Psoas muscle (tissue), 8 donors: ENCODE data around the gene SLC16A4. TPM values are rescaled to one million over a fixed set of nuclear protein-coding genes. Genes with fewer than 3 reads are reported as not detected.

ENCODE experiments used
- ATAC-seq, 4 donors: fragments of 200-7000 bp; cut with Tn5 transposase; one replicate each; pipeline ENCODE4 v1.9.1; 2020; ENCODE audit warnings: moderate library complexity in 3 of 4, mild to moderate bottlenecking in 2 of 4
- DNase-seq, 2 donors: peaks; one replicate each; pipeline ENCODE4 v3.0.0-alpha.2; 2020
- H3K27ac ChIP-seq: fragments of 200-600 bp; one replicate; pipeline ENCODE4 v1.8.0; 2022
- H3K27me3 ChIP-seq, 3 donors: fragments of 200-600 bp in 1 of 3; one replicate each; pipeline versions ENCODE4 v1.6.1 to v1.8.0; 2013 to 2022; ENCODE audit warnings: low read length in 2 of 3, mild to moderate bottlenecking in 2 of 3, moderate library complexity in 1 of 3; ENCODE audit not compliant: insufficient read depth in 3 of 3
- H3K36me3 ChIP-seq, 2 donors: fragments of 200-600 bp in 1 of 2; one replicate each; pipeline versions ENCODE4 v1.6.1 to v1.8.0; 2013 to 2022; ENCODE audit warnings: low read depth in 1 of 2, mild to moderate bottlenecking in 1 of 2, moderate library complexity in 1 of 2; ENCODE audit not compliant: insufficient read depth in 1 of 2
- H3K4me1 ChIP-seq: fragments of 200-600 bp; one replicate; pipeline ENCODE4 v1.8.0; 2022
- H3K4me3 ChIP-seq: fragments of 200-600 bp; one replicate; pipeline ENCODE4 v1.8.0; 2022; ENCODE audit warnings: mild to moderate bottlenecking
- H3K9me3 ChIP-seq: fragments of 200-600 bp; one replicate; pipeline ENCODE4 v1.8.0; 2022
- WGBS, 3 donors: extraction: QIAGEN DNeasy Blood & Tissue Kit; methylation state at CpG; one replicate each; pipeline versions ENCODE4 v1.1.6 to v1.1.7; 2013; 5-methylcytosine and 5-hydroxymethylcytosine counted together
- intact Hi-C, 2 donors: fragments of 100-400 bp; cut with DNase I; formaldehyde crosslinking; loops; one replicate each; pipeline versions ENCODE4 v1.11.0 to v1.14.2; 2022
- polyA plus RNA-seq, 3 donors: library from polyadenylated mRNA; stranded (reverse); fragments of 200-250 nt; gene quantifications; one replicate each; pipeline ENCODE4 v1.2.3, GENCODE V29; 2013
- total RNA-seq, 4 donors: library from RNA; stranded (reverse); fragmentation: NEBNext Ultra II Directional in 2 of 4; extraction: Animal tissue kit (Norgen Biotek cat#: 25700) in 2 of 4; gene quantifications; one replicate each; pipeline versions ENCODE4 v1.2.1 to v1.2.4, GENCODE V29; 2021 to 2023
- TF ChIP-seq, protein P1 (sequence below): fragments of 200-600 bp; IDR thresholded peaks from one replicate; pipeline ENCODE4 v1.8.0; 2022; ENCODE audit warnings: antibody characterized with exemption
- donor health status: healthy with polysubstance abuse.
- donor health status: DM: no; HTN: no; CAD: no; lungs with moderate emphysema.
- donor health status: Bipolar disorder and iron deficiency.
- donor health status: healthy.
- donor health status: DM: yes; HTN: yes; CAD: no.
- donor health status: DM: no; HTN: no; CAD: no.
- donor health status: DM: no; HTN: no; CAD: no.
- donor health status: DM: yes; HTN: yes; CAD: no.

The SLC16A4 gene
- total and polyA plus RNA-seq, 7 donors: 0.79 to 4.3 (median 1.0) TPM

GRCh38 chr1:110336300-110337039, 54.4 kb downstream of the SLC16A4 start:
- DNase-seq (no peak), ATAC-seq (no peak)
- H3K9me3 ChIP-seq: no peaks in the 10 kb centered on the region
- peaks cover 19% of the 10 kb centered on the region for H3K4me1 ChIP-seq
- intact Hi-C loops: no loop called here
- peaks cover 0 to 10% of the 10 kb centered on the region in 2 donors for H3K36me3 ChIP-seq
- TF ChIP-seq, protein P1, sequence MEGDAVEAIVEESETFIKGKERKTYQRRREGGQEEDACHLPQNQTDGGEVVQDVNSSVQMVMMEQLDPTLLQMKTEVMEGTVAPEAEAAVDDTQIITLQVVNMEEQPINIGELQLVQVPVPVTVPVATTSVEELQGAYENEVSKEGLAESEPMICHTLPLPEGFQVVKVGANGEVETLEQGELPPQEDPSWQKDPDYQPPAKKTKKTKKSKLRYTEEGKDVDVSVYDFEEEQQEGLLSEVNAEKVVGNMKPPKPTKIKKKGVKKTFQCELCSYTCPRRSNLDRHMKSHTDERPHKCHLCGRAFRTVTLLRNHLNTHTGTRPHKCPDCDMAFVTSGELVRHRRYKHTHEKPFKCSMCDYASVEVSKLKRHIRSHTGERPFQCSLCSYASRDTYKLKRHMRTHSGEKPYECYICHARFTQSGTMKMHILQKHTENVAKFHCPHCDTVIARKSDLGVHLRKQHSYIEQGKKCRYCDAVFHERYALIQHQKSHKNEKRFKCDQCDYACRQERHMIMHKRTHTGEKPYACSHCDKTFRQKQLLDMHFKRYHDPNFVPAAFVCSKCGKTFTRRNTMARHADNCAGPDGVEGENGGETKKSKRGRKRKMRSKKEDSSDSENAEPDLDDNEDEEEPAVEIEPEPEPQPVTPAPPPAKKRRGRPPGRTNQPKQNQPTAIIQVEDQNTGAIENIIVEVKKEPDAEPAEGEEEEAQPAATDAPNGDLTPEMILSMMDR: no peak
- no peaks in the 10 kb centered on the region for H3K27me3 ChIP-seq
- WGBS, 3 donors: 62 to 76% (median 74%) methylated on average over 1 of the region's 1 CpG
- H3K4me3 ChIP-seq: no peak overlapping the region
- peak overlapping the region; percentile 97 for H3K27ac ChIP-seq

- Histone ChIP-seq H3K4me3 (no peak overlapping the region), H3K36me3 (no peaks in the 10 kb centered on the region), H3K4me1 (peaks cover 8% of the 10 kb centered on the region), H3K27ac (no peak overlapping the region), H3K27me3 (no peaks in the 10 kb centered on the region), H3K9me3 (no peaks in the 10 kb centered on the region)
- ATAC-seq: no peak
- TF ChIP-seq, protein P1: no peak
- intact Hi-C loops: no loop called here
- 90 to 100% (median 95%) methylated on average over 1 of the region's 1 CpG for WGBS, 3 donors
- no peak for DNase-seq
These were observed 55.6 kb downstream of the SLC16A4 start for GRCh38 chr1:110335265-110335664.

DNA sequence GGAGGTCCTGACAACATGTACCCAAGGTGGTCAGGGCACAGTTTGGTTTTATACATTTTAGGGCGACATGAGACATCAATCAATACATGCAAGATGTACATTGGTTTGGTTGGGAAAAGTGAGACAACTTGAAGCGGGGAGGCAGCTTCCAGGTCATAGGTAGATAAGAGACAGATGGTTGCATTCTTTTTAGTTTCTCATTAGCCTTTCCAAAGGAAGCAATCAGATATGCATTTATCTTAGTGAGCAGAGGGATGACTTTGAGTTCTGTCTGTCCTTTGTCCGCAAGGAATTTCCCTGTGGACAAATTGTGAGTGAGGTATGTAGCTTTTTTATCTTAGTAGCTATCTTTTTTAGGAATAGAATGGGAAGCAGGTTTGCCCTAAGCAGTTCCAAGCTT, 62.1 kb downstream of the SLC16A4 start:
- no peaks in the 10 kb centered on the region for H3K27me3 ChIP-seq
- H3K9me3 ChIP-seq: no peaks in the 10 kb centered on the region
- H3K4me1 ChIP-seq: no peaks in the 10 kb centered on the region
- no peak overlapping the region for H3K27ac ChIP-seq
- H3K36me3 ChIP-seq: no peaks in the 10 kb centered on the region
- intact Hi-C loops: no loop called here
- DNase-seq (no peak), ATAC-seq (no peak)
- 93% methylated on average over 3 of the region's 3 CpGs for WGBS, 3 donors
- TF ChIP-seq, protein P1: no peak
- H3K4me3 ChIP-seq: no peak overlapping the region

GRCh38 chr1:110328274-110328673, 62.6 kb downstream of the SLC16A4 start:
- Histone ChIP-seq H3K4me3 (no peak overlapping the region), H3K9me3 (no peaks in the 10 kb centered on the region), H3K36me3 (no peaks in the 10 kb centered on the region), H3K27ac (no peak overlapping the region), H3K27me3 (no peaks in the 10 kb centered on the region), H3K4me1 (no peaks in the 10 kb centered on the region)
- ATAC-seq (no peak), DNase-seq (no peak)
- intact Hi-C loops: no loop called here
- TF ChIP-seq, protein P1: no peak

DNA sequence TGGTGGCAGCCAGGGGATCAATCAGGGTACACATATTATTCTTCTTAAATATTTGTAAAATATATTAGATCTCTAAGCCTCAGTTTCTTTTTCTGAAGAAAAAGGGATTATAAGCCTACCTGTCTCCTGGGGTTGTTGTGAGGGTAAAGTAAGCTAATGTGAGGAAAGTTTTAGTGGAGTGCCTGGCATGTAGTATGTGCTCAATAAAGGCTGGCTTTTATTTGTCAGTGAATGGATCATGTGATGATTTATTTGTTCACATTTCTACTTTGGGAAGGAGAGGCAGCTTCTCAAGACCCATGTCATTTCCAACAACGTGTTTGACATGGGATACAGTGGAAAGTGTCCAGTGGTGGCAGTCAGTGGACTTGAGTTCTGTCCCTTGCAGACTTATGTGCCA, 64.0 kb downstream of the SLC16A4 start:
- no peak overlapping the region for H3K4me3 ChIP-seq
- no peaks in the 10 kb centered on the region for H3K27me3 ChIP-seq
- H3K36me3 ChIP-seq: no peaks in the 10 kb centered on the region
- DNase-seq (no peak), ATAC-seq (no peak)
- H3K9me3 ChIP-seq: no peaks in the 10 kb centered on the region
- intact Hi-C loops: no loop called here
- H3K4me1 ChIP-seq: no peaks in the 10 kb centered on the region
- H3K27ac ChIP-seq: no peak overlapping the region
- 36 to 74% (median 43%) methylated on average over 1 of the region's 1 CpG for WGBS, 3 donors
- TF ChIP-seq, protein P1: no peak
